Measurements from ENCODE around the gene ERICH4.
"Not testable (repeated sequence)": the region's sequence is repeated elsewhere in the genome, so short reads cannot be mapped to it uniquely, and the experiment has no call there.

The ERICH4 gene

DNA sequence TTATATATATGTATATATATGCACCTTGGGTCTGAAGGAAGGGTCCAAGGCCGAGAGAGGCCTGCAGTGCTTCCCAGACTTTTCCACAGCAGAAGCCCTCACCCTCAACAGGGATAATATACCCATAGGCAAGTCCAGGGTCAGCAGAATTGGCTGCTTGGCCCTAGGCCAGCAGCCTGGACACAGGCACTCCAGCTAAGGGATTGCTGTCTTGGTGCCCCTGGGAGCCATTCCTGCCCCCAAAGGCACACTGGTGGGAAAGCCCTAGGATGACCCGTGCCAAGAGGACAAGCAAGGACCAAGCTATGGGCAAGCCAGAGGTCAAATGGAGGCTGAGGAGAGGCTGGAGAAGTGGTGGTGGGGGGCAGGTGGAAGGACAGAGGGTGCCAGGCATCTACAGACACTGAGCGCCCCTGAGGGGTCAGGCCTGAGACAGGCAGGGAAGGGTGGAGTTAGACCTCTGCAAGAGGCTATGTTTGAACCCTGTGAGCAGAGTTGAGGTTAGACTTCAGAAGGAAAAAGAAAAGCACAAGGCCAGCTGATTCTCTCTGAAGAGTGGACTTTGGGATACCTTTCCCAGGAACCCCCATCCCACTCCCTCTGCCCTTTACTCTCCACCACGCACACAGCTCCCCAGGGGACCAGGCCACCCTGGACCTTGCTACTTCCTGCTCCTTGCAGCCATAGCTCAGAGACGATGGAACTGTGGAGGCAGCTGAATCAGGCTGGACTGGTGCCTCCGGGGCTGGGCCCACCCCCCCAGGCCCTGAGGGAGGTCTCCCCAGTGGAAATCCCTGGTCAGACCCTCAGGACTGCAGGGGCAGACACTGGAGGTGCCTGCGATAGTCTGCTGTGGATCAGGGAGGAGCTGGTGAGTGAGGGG, at the start of gene ERICH4:
Gene ERICH4, plus strand, starts transcription at position 684 of the 883 bp plus-strand sequence. Its CDS starts 14 bp downstream, at position 698.
- Mint-ChIP-seq H3K36me3 (ENCODE audit: low read depth) (peaks cover 1% of the 10 kb centered on the region), H3K4me1 (ENCODE audit: low read depth) (peaks cover 9% of the 10 kb centered on the region), H3K27ac (peak within 1 kb of the TSS; percentile 9), H3K9me3 (no peaks in the 10 kb centered on the region), H3K27me3 (ENCODE audit: low read depth) (peaks cover 10% of the 10 kb centered on the region), H3K4me3 (no peak within 1 kb of the TSS)

- H3K27me3 Mint-ChIP-seq (ENCODE audit: low read depth), result no peaks in the 10 kb centered on the region
- H3K4me3 Mint-ChIP-seq, result peak overlapping the region; percentile 74
- H3K27ac Mint-ChIP-seq, result peak overlapping the region; percentile 67
- H3K36me3 Mint-ChIP-seq (ENCODE audit: low read depth), result peaks cover 9% of the 10 kb centered on the region
- peaks cover 29% of the 10 kb centered on the region for H3K4me1 Mint-ChIP-seq (ENCODE audit: low read depth)
- no peaks in the 10 kb centered on the region for H3K9me3 Mint-ChIP-seq
These were observed 47.6 kb upstream of the ERICH4 start for GRCh38 chr19:41395355-41395754.

DNA sequence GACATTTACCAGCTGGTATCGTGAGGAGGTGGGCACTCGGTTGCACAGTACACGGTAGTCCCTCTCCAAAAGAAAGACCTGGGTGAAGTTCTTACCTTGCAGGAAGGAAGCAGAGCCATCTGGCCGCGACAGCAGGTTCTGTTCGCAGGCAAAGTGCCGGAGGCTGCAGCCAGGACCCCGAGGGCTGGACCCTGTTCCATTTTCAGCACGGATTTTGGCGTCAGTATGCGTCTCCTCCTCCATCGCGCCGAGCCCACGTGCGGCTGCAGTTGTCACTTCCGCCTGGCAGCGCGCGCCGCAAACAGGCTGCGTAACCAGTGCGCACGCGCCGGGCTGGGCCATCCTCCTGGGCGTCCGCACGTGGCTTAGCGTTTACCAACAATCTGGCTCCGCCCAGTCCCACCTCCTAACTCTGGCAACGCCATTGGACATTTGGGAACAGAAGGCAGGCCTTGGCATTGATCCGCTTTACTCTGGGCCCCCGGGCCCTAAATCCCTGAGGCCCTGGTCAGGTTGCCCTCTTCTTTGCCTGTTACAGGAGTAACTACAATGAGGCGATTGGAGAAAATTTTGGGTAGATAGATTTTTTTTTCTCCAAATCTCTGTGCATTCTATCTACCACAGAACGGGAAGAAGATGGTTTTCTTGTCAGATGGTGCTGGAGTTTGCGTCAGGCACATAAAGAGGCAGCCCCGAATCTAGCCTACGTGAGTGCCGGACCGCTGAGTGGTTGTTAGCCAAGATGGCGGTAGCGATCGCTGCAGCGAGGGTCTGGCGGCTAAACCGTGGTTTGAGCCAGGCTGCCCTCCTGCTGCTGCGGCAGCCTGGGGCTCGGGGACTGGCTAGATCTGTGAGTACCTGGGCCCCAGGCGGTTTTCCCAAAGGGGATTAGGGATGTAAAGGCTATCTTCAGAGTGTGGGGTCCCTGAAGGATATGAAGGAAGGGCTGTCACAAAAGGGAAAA, 45.6 kb upstream of the ERICH4 start, which contains the start of the genes BCKDHA and EXOSC5:
Gene BCKDHA, plus strand, starts transcription at position 733 of the 964 bp plus-strand sequence. Its CDS starts 10 bp downstream, at position 743.
Gene EXOSC5, minus strand, starts transcription at position 274 of the 964 bp plus-strand sequence. Its CDS starts 31 bp downstream, at position 243.
- peaks cover 29% of the 10 kb centered on the region for H3K4me1 Mint-ChIP-seq (ENCODE audit: low read depth)
- peaks cover 4% of the 10 kb centered on the region for H3K36me3 Mint-ChIP-seq (ENCODE audit: low read depth)
- no peaks in the 10 kb centered on the region for H3K27me3 Mint-ChIP-seq (ENCODE audit: low read depth)
- peak within 1 kb of the TSS; percentile 100 for H3K27ac Mint-ChIP-seq
- H3K9me3 Mint-ChIP-seq, result no peaks in the 10 kb centered on the region
- H3K4me3 Mint-ChIP-seq, result peak within 1 kb of the TSS; percentile 97

DNA sequence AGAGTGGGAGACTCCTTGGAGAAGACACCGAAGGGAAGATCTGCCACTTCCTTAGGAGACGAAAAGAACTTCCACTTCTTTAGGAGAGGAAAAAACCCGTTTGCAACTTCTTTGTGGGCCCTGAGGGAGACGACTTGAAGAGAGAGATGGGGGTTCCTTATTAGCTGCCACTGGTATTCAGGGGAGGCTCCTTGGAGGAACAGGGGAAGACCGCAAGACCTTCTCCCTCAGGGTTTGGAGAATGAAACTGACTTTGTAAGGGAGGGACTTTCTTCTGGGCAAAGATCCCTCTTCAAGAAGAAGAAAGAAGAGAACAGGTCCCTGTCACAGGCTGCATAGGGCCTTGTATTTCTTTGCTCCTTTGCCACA, 44.9 kb upstream of the ERICH4 start:
- Mint-ChIP-seq H3K36me3 (ENCODE audit: low read depth) (peaks cover 4% of the 10 kb centered on the region), H3K27me3 (ENCODE audit: low read depth) (no peaks in the 10 kb centered on the region), H3K9me3 (no peaks in the 10 kb centered on the region), H3K4me1 (ENCODE audit: low read depth) (peaks cover 29% of the 10 kb centered on the region), H3K27ac (peak overlapping the region; percentile 100), H3K4me3 (peak overlapping the region; percentile 97)

- Mint-ChIP-seq H3K36me3 (ENCODE audit: low read depth) (peaks cover 4% of the 10 kb centered on the region), H3K9me3 (no peaks in the 10 kb centered on the region), H3K27ac (peak overlapping the region; percentile 100), H3K4me3 (peak overlapping the region; percentile 97), H3K4me1 (ENCODE audit: low read depth) (peaks cover 29% of the 10 kb centered on the region), H3K27me3 (ENCODE audit: low read depth) (no peaks in the 10 kb centered on the region)
These were observed 44.4 kb upstream of the ERICH4 start for GRCh38 chr19:41398598-41398997.

GRCh38 chr19:41399091-41399490, 43.9 kb upstream of the ERICH4 start:
- peaks cover 4% of the 10 kb centered on the region for H3K36me3 Mint-ChIP-seq (ENCODE audit: low read depth)
- H3K9me3 Mint-ChIP-seq, result no peaks in the 10 kb centered on the region
- peak overlapping the region; percentile 18 for H3K27ac Mint-ChIP-seq
- H3K4me3 Mint-ChIP-seq, result peak overlapping the region; percentile 97
- H3K4me1 Mint-ChIP-seq (ENCODE audit: low read depth), result peaks cover 29% of the 10 kb centered on the region
- no peaks in the 10 kb centered on the region for H3K27me3 Mint-ChIP-seq (ENCODE audit: low read depth)

- no peaks in the 10 kb centered on the region for H3K27me3 Mint-ChIP-seq (ENCODE audit: low read depth)
- no peaks in the 10 kb centered on the region for H3K9me3 Mint-ChIP-seq
- peak overlapping the region; percentile 64 for H3K4me3 Mint-ChIP-seq
- peak overlapping the region; percentile 42 for H3K27ac Mint-ChIP-seq
- peaks cover 29% of the 10 kb centered on the region for H3K4me1 Mint-ChIP-seq (ENCODE audit: low read depth)
- peaks cover 4% of the 10 kb centered on the region for H3K36me3 Mint-ChIP-seq (ENCODE audit: low read depth)
These were observed 43.4 kb upstream of the ERICH4 start for GRCh38 chr19:41399525-41399924.

GRCh38 chr19:41401483-41401882, 41.5 kb upstream of the ERICH4 start:
- Mint-ChIP-seq H3K27me3 (ENCODE audit: low read depth) (no peaks in the 10 kb centered on the region), H3K9me3 (no peaks in the 10 kb centered on the region), H3K27ac (no peak overlapping the region), H3K4me1 (ENCODE audit: low read depth) (peaks cover 17% of the 10 kb centered on the region), H3K36me3 (ENCODE audit: low read depth) (peaks cover 2% of the 10 kb centered on the region), H3K4me3 (no peak overlapping the region)

DNA sequence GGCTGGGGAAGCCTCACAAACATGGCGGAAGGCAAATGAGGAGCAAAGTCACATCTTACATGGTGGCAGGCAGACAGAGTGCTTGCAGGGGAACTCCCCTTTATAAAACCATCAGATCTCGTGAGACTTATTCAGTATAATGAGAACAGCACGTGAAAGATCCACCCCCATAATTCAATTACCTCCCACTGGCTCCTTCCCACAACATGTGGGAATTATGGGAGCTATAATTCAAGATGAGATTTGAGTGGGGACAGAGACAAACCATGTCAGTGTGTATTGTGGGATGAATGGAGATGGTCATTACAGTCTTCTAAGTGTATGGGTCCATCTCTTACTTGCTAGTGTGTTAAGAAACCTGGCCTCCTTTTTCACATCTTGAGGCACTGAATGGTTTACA, 40.9 kb upstream of the ERICH4 start:
- peaks cover 17% of the 10 kb centered on the region for H3K4me1 Mint-ChIP-seq (ENCODE audit: low read depth)
- H3K4me3 Mint-ChIP-seq, result no peak overlapping the region
- H3K27ac Mint-ChIP-seq, result no peak overlapping the region
- no peaks in the 10 kb centered on the region for H3K27me3 Mint-ChIP-seq (ENCODE audit: low read depth)
- no peaks in the 10 kb centered on the region for H3K9me3 Mint-ChIP-seq
- peaks cover 3% of the 10 kb centered on the region for H3K36me3 Mint-ChIP-seq (ENCODE audit: low read depth)

DNA sequence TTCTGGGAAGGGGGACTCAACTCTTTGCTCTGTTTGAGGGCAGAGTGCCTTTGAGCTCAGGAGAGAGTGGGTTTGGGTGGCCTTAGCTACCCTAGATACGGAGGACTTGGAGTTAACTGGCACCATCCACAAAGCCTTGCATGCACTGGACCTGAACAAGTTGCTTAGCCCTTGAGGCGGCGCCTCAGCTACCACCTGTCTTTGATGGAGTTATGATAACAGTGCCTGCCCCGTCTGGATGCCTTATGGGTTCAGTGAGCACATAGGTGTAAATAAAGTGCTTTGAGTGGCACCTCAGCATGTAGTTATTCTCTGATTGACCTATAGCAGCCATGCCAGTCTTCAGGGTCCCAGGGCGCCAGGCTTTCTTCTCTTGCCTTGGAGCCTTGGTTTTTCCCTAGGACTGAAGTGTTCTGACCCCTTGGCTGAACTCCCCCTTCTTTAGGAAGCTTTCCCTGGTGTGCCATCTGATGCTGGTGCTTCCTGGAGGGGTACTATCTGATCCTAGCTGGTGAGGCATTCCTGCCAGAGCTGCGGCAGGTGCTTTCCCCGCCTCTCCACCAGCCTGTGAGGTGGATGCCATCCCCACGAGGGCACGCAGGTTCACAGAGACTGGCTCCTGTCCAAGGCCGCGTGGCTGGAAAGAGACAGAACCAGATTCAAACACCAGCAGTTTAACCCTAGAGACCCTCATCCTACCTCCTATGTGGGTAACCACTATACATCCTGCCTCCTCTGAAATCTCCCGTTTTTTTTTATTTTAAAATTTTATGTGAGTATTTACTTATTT, 39.6 kb upstream of the ERICH4 start:
- Mint-ChIP-seq H3K27me3 (ENCODE audit: low read depth) (no peaks in the 10 kb centered on the region), H3K36me3 (ENCODE audit: low read depth) (peaks cover 1% of the 10 kb centered on the region), H3K4me3 (no peak overlapping the region), H3K4me1 (ENCODE audit: low read depth) (peaks cover 13% of the 10 kb centered on the region), H3K27ac (no peak overlapping the region), H3K9me3 (no peaks in the 10 kb centered on the region)

DNA sequence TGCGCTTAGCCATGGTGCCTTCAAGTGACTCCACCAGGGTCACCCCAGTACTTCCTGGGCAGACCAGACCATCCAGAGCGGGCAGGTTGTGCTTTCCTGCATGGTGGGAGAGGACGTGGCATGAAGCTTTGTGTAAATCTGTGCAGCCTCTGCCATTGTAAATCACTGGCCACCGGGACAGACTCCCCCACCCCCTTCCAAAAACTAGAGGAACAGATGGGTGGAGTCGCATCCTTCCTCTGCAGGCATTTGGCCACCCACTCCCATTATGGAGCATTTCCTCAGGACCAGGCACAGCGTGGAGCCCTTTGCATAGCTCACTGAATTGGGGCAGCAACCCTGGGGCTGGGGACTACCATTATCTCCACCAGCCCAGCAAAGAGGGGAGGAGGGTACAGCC, 37.2 kb upstream of the ERICH4 start:
- Mint-ChIP-seq H3K4me1 (ENCODE audit: low read depth) (peaks cover 4% of the 10 kb centered on the region), H3K27me3 (ENCODE audit: low read depth) (no peaks in the 10 kb centered on the region), H3K36me3 (ENCODE audit: low read depth) (peaks cover 1% of the 10 kb centered on the region), H3K4me3 (no peak overlapping the region), H3K27ac (no peak overlapping the region), H3K9me3 (no peaks in the 10 kb centered on the region)

- Mint-ChIP-seq H3K36me3 (ENCODE audit: low read depth) (peaks cover 4% of the 10 kb centered on the region), H3K4me3 (no peak overlapping the region), H3K27me3 (ENCODE audit: low read depth) (no peaks in the 10 kb centered on the region), H3K4me1 (ENCODE audit: low read depth) (peaks cover 4% of the 10 kb centered on the region), H3K9me3 (no peaks in the 10 kb centered on the region), H3K27ac (no peak overlapping the region)
These were observed 35.7 kb upstream of the ERICH4 start for GRCh38 chr19:41407271-41407670.

DNA sequence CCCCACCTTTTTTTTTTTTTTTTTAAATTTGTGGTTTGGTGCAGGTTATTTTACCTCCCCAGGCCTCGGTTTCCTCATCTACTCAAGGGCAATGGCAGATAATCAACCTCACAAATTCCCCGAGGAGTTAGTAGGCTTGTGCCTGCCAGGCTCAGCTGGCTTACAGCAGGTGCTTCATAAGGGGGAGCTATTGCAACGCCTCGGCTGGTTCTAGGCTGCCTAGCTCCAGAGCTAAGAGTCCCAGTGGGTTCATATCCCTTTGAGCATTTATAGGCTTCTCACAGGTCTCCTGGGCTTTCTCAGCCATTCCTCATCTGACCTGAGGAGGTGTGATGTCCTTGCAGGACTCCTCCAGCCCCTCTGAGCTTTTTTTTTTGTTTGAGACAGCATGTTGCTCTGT, 34.7 kb upstream of the ERICH4 start:
- no peaks in the 10 kb centered on the region for H3K9me3 Mint-ChIP-seq
- no peak overlapping the region for H3K27ac Mint-ChIP-seq
- H3K36me3 Mint-ChIP-seq (ENCODE audit: low read depth), result peaks cover 4% of the 10 kb centered on the region

DNA sequence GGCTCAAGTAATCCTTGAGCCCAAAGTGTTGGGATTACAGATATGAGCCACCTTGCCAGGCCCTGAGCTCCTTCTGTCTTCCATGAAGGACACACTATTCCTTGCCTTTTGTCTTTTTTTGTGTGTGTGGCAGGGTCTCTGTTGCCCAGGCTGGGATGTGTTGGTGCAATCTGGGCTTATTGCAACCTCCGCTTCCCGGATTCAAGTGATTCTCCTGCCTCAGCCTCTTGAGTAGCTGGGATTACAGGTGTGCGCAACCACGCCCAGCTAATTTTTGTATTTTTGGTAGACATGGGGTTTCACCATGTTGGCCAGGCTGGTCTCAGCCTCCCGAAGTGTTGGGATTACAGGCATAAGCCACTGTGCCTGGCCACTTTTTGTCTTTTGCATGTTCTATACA, 34.1 kb upstream of the ERICH4 start:
- H3K9me3 Mint-ChIP-seq; H3K27ac Mint-ChIP-seq; H3K27me3 Mint-ChIP-seq (ENCODE audit: low read depth); H3K36me3 Mint-ChIP-seq (ENCODE audit: low read depth); H3K4me1 Mint-ChIP-seq (ENCODE audit: low read depth); H3K4me3 Mint-ChIP-seq: not testable (repeated sequence)

More for the DNA sequence above, 34.7 kb upstream of the ERICH4 start:
- H3K27me3 Mint-ChIP-seq (ENCODE audit: low read depth), result no peaks in the 10 kb centered on the region
- H3K4me3 Mint-ChIP-seq, result no peak overlapping the region
- peaks cover 4% of the 10 kb centered on the region for H3K4me1 Mint-ChIP-seq (ENCODE audit: low read depth)

Data from T-helper 1 cell treated with Interleukin-12 subunit alpha and Interleukin-12 subunit beta and Interleukin-4 antibody, amounts not matched to agents 30 μg/mL and 1 μg/mL, for 36 hours (primary cell).